GM21367 (cell line): ENCODE data around the gene MAB21L4.

Source experiments
- ATAC-seq: cut with Tn5 transposase; IDR thresholded peaks from one replicate; pipeline ENCODE4 v1.9.1; 2021; ENCODE audit not compliant: unreplicated experiment

Gene MAB21L4

GRCh38 chr2:240913810-240914644, 18.1 kb upstream of the MAB21L4 start:
- ATAC-seq: no peak

- no peak for ATAC-seq
Observed at GRCh38 chr2:240912878-240913809, 17.2 kb upstream of the MAB21L4 start.

GRCh38 chr2:240911641-240912265, 15.8 kb upstream of the MAB21L4 start:
- ATAC-seq: no peak

- ATAC-seq: no peak
Observed at GRCh38 chr2:240909216-240909974, 13.4 kb upstream of the MAB21L4 start.

- ATAC-seq: no peak
Observed at GRCh38 chr2:240906911-240907590, 11.1 kb upstream of the MAB21L4 start.

GRCh38 chr2:240906141-240906910, 10.4 kb upstream of the MAB21L4 start, which contains the start of gene CROCC2:
Gene CROCC2, plus strand, starts transcription at chr2:240906336. Its CDS starts 178 bp downstream, at chr2:240906514.
- ATAC-seq: no peak

GRCh38 chr2:240905176-240905781, 9.3 kb upstream of the MAB21L4 start:
- ATAC-seq: no peak

GRCh38 chr2:240904216-240905175, 8.5 kb upstream of the MAB21L4 start:
- no peak for ATAC-seq

GRCh38 chr2:240903191-240904060, 7.5 kb upstream of the MAB21L4 start:
- no peak for ATAC-seq

- no peak for ATAC-seq
Observed at GRCh38 chr2:240902615-240903041, 6.7 kb upstream of the MAB21L4 start.

- ATAC-seq: no peak
Observed at GRCh38 chr2:240901986-240902614, 6.1 kb upstream of the MAB21L4 start.

GRCh38 chr2:240900141-240900860, 4.3 kb upstream of the MAB21L4 start:
- no peak for ATAC-seq

- ATAC-seq: no peak
Observed at GRCh38 chr2:240899468-240899865, 3.5 kb upstream of the MAB21L4 start.

- ATAC-seq: no peak
Observed at GRCh38 chr2:240898731-240899467, 2.9 kb upstream of the MAB21L4 start.
